ENCODE measurements around the gene CPPED1.

The CPPED1 gene

DNA sequence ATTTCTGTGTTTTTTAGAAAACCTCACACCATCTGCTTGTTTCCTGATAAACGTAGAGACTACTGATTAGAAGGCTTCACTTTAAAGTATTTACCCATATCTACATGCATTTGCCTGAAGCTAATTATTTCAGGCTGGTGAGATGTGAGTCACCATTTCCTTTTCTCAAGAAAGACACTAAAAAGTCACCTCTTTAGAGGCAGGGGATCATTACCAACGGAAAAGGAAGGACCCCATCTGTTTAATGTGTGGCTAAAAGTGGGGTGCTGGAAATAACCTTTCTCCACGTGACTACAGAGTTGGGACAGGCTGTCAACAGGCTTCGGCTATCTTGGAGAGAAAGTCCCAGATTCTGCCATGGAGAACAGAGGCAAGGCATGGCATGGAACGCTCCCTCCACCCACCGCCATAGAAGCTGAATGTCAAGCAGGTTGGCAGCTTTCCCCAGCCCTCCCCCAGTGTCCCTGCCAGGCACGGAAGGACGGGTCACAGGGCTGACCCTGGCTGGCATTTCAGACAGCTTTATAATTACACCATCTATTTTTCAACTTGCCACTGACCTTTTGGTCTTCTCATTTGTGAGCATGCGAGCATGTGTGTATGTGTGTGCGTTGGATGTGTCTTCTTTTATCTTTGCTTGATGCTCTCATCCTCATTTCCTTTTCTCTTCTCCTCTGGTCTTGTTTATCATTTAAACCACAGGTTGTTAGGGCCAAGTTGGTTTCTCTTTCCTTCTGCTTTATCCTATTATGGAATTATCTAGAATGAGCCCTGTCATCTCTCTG, 157.0 kb downstream of the CPPED1 start:
- peak; percentile 17 for DNase-seq (ENCODE audit: low read depth)

DNA sequence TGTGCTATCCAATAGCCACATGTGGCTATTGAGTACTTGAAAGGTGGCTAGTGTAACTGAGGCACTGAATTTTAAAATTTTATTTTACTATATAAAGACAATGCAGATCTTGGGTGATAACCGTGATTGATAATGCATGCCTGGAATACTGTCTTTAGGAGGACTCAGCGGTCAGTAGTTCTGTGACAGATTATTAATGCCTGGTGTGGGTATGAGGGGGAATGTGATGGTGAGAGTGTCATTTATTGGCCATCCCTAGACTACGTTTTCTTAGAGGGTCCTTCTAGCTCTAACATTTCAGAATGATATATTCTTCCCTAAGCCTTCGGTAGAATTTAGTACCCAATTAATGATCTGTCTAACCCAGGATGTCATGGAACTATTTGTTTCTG, 157.6 kb downstream of the CPPED1 start:
- DNase-seq (ENCODE audit: low read depth): no peak

DNA sequence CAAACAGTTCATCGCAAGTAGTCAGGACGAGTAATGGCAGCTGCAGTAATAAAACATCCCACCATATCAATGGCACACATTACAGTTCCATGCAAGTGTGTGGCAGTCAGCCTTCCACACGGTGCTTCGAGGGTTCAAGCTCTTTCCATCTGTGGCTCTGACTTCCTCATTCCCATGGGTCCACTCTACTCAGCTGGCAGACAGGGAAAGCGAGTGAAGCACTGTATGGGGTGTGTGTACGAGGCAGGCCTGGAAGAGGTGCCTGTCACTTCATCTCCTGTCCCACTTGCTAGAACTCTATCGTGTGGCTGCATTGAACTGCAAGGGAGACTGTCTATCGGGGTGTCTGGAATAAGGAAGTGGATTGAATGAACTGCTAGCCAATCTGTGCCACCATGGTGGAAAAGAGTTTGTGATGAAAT, 160.6 kb downstream of the CPPED1 start:
- no peak for DNase-seq (ENCODE audit: low read depth)

DNA sequence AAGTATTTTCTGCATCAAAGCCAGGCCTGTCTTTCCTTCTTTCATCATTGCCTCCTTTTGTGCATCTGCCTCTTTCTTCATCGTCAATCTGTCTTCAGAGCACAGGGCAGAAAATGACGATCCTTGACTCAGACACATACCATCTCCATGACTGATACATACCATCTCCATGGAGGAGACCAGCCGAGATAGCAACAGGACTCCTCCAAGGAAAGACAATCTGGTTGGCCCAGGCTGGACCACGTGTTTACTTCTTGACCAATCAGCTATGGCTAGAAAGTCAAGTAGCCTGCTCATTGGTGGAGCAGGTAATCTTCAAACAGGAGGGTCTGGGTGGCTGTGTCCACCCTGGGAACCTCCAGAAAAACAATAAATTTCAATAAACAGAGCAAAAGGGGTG, 164.6 kb downstream of the CPPED1 start:
- peak; percentile 75 for DNase-seq (ENCODE audit: low read depth)

DNA sequence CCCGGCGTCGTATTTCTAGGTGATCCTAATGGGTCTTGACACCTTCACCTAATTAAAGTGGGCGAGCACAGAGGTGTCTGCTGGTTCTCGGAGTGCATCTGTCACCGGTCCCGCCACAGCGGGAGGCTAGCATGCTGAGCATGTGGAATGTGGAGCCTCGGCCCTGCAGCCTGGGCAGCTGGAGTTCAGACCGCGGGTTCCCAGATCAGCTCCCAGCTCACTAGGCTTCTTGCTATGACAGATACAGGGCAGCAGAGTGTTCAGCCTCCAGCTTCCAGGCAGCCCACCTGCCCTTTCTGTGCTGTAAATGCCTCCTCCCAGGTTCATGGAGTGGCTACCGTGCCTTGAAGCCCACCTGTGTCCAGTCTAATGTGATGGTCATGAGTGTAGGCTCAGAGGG, 166.7 kb downstream of the CPPED1 start:
- no peak for DNase-seq (ENCODE audit: low read depth)

DNA sequence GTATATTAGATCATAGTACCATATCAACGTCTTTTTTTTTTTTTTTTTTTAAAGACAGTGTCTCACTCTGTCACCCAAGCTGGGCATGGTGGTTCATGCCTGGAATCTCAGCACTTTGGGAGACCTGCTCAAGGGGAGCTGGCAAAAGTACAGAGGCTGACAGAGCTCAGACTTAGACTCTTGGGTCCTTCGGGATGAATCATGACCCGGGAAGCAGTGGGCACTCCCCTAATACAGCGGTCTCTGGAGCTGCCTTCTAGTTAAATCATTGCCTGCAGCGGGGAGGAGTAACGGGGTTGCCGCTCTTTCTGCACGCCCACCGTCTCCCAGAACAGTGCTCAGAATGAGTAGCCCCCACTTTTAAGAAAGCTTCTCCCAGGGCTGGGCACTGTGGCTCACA, 174.4 kb downstream of the CPPED1 start:
- no peak for DNase-seq (ENCODE audit: low read depth)

DNA sequence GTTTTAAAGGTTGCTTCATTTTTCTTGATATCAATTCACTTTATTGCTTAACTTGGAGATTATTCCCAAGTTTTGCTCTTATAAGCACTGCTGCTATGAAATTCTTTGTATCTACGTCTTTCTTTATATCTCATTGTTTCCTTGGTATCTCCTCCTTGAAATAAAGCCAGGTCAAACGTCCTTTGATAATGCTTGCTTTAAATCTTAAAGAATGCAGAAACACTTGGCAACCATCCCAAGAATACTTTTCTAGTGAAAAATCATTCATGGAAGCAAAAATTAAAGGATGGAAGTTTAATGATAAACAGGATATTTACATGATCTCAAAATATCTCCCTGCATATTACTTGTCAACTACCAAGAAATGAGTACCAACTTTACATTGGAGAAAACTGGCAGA, 175.2 kb downstream of the CPPED1 start:
- DNase-seq (ENCODE audit: low read depth): no peak

DNA sequence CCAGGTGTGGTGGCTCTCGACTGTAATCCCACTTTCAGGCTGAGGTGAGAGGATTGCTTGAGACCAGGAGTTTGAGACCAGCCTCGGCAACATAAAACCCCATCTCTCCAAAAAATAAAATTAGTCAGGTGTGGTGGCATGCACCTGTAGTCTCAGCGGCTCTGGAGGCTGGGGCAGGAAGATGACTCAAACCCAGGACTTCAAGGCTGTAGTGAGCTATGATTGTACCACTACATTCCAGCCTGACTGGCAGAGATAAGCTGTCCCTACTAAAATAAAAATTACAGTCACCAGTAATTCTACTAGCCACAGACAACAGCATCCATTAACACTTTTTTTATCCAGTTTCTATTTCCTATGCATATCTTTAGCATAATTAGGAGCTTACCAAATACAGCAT, 176.3 kb downstream of the CPPED1 start:
- DNase-seq (ENCODE audit: low read depth): no peak

DNA sequence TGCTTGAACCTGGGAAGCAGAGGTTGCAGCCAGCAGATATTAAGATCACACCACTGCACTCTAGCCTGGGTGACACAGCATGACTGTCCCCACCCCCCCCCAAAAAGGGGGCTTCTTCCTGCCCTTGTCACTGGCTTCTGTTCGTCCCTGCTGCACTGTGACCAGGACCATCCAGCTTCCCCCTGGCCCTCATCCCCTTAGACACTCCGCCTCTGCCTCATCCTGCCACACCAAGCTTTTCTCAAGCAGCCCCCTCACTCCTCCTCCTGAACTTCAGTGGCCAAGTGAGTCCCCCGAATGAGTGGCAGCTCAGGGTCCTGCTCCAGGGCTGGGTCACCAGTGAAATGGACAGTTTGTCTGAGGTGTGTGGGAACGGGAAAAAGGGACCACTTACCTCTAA, 177.3 kb downstream of the CPPED1 start:
- no peak for DNase-seq (ENCODE audit: low read depth)

DNA sequence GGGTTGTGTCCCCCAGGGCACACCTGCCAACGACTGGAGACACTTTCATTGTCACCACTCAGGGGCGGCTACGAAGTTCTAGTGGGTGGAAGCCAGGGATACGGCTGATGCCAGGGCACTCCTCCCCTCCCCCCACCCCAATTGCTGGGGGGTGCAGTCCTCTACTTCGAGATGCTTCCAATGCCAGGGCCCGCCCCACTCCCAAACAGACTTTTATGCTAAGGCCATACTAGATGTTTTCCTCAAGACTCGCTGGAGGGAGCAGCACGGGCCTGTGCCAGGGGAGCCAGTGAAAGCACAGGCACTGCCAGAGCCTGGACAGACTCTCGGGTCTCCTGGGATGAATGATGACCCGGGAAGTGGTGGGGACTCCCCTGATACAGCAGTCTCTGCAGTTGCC, 178.0 kb downstream of the CPPED1 start:
- no peak for DNase-seq (ENCODE audit: low read depth)

DNA sequence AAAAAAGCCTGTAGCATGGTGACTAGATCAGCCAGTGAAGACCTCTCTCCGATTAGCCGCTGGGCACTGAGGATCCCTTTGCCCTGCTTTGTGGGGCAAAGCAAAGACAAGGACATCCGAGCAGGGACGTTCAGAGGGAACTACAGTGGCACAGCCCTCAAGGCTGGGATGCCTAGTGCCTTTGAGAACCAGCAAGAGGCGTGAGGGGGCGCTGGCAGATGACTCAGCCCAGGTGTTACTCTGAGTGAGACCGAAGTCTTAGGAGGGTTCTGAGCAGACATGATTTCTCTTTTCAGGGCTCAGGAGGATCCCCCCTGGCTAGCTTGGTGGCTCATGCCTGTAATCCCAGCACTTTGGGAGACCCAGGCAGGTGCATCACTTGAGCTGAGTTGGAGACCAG, 178.6 kb downstream of the CPPED1 start:
- no peak for DNase-seq (ENCODE audit: low read depth)

DNA sequence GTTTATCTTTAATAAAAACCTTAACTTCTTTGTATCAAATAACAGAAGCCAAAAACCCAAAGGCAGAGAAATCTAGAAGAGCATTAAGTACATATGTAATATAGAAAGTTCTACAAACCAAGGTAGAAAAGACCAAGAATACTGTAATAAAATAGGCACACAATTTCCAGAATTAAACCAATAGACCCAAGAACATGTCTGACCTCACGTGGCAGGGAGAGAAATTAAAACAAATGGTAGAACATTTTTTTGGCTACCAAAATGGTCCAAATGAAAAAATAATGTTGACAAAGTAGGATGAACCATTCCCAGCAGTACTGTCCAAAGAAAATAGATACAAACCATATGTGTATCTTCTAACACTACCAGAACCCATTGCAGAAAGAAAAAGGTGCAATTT, 183.5 kb downstream of the CPPED1 start:
- DNase-seq (ENCODE audit: low read depth): no peak

DNA sequence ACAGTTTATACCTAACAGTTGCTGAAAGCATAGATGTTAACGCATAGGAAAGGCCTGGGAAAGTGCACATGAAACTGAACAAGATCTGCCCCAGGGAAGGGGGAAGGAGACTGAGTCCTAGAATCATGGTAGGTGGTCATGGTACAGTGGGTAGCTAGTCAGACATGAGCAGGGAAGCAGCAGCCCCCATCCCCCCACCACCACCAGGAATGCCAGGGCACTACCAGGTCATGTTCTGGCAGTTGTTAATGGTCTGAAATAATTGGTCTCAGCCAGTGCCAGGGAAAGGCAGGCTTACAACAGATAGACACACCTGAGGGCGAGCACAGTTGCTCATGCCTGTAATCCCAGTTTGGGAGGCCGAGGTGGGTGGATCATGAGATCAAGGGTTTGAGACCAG, 185.2 kb downstream of the CPPED1 start:
- no peak for DNase-seq (ENCODE audit: low read depth)

DNA sequence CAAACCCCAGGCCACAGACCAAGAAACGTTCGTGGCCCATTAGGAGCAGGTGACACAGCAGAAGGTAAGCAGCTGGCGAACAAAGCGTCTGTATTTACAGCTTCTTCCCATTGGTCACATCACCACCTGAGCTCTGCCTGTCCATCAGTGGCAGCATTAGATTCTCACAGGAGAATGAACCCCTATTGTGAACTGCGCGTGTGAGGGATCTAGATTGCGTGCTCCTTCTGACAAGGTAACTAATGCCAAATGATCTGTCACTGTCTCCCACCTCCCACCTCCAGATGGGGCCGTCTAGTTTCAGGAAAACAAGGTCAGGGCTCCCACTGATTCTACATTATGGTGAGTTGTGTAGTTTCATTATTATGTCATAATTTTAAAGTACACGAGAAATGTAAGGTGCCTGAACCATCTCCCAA, 186.3 kb downstream of the CPPED1 start:
- no peak for DNase-seq (ENCODE audit: low read depth)

DNA sequence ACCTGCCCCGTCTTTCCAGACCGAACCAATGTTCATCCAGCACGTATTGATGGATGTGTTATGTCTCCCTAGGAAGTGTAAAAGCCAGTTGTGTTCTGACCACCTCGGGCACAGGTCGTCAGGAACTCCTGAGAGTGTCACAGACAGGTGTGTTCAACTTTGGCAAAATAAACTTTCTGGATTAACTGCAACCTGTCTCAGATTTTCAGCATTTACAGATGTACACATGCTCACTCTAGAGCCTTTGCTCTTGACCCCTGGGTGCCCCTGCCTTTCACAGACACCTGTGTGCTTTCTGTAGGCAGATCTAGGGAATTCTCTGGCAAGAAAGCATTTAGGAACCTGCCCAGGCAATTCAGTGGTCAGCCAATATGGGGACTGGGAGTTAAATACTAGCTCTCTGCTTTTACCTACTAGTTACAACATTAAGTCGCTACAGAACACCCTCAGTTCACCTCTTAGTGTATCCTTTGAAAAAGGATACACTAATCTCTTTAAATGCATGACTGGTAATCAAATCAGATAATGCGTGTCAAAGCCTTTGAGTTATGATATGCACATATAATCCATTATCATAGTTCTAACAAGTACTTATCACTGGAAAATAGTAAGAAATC, 188.9 kb downstream of the CPPED1 start:
- DNase-seq (ENCODE audit: low read depth): no peak

DNA sequence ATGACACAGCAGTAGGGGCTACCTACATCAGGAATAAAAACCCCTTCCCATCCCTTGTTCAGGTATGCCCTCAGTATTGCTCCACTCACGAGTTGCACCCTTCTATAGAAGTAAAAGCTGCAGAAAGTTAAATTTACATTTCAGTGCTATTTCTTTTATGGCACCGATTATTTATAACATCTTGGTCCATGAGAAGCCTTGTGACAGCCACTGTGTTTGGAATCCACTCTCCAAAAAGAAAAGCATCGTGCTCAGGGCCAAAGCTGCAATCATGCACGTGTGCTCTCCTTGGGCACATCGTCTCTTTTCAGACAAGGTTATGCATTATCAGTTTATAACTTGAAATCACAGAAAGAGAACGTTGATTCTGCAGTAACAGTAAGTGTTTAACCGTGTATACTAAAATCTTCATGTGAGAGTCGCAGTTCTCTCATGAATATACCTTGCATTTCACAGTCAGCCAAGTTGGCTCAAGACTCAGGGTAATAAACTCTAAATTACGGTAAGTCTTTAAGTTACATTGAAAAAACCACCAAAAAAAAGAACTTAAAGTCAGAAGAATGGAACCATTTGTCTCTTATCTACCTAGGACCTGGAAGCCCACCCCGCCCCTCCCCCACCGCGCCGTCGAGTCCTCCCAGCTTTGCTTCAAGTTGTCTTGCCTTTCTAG, 189.6 kb downstream of the CPPED1 start:
- DNase-seq (ENCODE audit: low read depth): no peak

DNA sequence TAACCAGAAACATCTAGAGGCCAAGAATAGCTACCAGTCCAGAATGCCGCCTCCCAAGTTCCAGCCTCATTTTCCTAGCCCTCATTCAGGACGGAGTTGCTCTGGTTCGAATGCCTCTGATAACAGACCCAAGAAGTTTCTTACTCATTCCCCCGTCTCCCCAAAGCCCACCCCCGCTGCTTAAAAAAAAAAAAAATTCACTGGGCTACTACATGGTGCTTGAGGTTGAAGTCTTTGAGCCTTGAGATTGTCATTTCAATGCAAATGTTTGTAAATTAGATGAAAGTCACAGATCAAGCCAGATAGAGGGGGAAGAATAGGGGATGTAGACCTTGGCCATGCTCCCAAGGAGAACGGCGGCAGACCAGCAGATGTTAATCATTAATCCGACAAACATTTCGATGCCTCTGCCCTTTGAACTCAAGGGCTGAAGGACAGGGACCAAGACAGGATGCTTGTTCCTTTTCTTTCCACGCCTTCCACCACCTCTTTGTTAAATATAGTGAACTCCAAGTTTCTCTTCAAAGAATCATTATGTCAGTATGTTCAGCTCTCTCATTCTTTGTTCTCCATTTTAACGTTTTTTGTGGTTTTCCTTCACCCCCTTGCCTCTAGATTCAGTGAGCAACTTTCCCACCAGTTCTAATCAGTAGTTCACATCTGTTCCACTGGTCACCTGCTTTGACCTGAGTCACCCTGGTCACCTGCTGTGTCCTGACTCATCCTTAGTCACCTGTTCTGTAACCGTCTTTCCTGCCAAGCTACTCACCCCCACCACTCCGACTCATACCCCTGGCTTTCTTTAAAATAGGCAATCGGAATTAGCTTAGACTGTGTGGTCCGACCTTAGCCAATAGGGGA, 190.3 kb downstream of the CPPED1 start:
- DNase-seq (ENCODE audit: low read depth): peak; percentile 82

DNA sequence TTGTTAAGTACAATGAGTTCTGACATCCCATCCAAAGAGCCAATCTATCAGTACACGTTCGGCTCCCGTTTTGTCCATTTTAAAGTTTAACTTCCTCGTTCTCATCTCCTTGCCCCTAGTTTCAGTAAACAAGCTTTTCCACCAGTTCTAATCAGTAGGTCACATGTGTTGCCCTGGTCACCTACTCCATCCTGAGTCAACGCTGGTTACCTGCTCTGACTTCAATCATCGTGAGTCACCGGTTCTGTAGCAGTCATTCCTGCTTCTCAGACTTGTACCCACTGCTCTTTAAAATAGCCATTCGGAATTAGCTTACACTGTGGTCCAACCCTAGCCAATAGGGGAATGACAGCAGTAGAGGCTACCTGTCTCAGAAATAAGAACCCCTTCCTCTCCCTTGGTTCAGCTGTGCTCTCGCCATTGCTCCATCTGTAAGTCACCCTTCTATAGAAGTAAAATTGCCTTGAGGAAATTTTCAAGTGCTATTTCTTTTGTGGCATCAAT, 191.0 kb downstream of the CPPED1 start:
- peak; percentile 43 for DNase-seq (ENCODE audit: low read depth)

DNA sequence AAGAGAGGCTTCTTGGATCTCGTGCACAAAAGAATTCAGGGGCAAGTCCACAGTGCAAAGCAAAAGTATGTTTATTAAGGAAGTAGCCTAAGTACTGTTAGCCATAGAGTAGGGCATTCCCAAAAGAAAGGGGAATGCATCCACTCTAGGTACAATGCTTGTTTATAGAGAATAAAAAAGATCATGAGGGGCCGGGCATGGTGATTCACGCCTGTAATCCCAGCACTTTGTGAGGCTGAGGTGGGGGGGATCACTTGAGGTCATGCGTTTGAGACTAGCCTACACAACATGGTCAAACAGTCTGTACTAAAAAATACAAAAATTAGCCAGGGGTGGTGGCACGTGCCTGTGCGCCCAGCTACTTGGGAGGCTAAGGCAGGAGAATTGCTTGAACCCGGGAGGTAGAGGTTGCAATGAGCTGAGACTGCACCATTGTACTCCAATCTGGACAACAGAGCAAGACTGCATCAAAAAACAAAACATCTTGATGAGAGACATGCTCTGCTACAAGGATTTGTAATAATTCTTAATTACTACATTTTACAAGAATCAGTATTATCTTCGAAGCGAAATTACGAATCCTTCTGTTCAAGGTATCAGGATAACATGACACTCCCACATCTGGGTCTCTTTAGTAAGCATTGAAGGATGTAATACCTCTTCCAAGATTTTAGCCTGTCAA, 191.6 kb downstream of the CPPED1 start:
- no peak for DNase-seq (ENCODE audit: low read depth)

DNA sequence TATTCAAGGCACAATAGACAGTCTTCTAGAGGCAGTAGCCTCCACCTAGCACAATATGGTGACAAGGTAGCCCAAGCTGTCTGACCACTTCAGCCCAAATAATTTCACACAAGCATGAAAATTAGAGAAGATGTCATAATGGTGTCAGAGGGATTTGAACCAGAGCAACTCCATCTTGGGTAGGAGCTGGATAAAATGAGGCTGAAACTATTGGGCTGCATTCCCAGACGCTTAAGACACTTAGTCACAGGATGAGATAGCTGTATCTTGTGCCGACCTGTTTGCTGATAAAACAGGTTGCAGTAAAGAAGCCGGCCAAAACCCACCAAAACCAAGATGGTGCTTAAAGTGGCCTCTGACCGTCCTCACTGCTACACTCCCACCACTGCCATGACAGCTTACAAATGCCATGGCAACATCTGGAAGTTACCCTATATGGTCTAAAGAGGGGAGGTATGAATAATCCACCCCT, 192.6 kb downstream of the CPPED1 start:
- DNase-seq (ENCODE audit: low read depth): no peak

DNA sequence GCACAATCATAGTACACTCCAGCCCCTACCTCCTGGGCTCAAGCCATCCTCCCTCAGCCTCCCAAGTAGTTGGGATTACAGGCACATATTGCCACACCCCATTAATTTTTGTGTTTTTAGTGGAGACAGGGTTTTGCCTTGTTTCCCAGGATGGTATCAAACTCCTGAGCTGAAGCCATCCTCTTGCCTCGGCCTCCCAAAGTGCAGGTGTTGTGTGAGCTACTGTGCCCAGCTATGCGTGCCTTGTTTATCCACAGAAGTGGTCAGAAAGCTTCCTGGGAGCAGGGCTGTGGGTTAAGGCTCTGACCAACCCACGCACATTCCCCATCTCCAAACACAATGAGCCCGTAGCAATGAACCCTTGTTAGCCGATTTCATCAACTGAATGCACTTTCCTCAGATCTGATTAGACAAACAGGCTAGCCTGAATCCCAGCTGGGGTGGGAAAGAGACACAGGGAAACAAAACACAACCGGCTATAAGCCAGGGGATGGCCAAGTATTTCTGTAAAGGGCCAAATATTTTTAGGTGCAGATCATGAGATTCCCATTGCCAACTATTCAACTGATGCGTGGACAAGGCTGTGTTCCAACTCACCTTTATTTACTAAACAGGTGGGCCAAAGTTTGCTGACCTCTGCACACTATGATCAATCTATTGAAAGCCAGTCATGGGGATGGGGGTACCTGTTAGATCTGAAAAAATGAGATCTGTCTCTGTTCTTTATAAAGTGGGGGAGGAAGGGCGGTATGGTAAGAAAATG, 193.6 kb downstream of the CPPED1 start:
- DNase-seq (ENCODE audit: low read depth): no peak
